OCI-LY7 (cell line): ENCODE measurements around the gene ADCY9.

Source experiments
- EZH2phosphoT487 ChIP-seq: fragments of 200-600 bp; sonication (generic); IDR thresholded peaks from 2 replicates; pipeline ENCODE4 v1.6.1; 2018; ENCODE audit warnings: low read depth, borderline replicate concordance, mild to moderate bottlenecking, mixed run types, antibody characterized with exemption, low read length, moderate library complexity, mixed read lengths
- TF ChIP-seq, protein P1 (sequence below): fragments of 200-600 bp; sonication (generic); conservative IDR thresholded peaks from 2 replicates; pipeline ENCODE4 v1.5.1; 2014; ENCODE audit warnings: mild to moderate bottlenecking, antibody characterized with exemption, low read length, moderate library complexity, mixed read lengths

DNA sequence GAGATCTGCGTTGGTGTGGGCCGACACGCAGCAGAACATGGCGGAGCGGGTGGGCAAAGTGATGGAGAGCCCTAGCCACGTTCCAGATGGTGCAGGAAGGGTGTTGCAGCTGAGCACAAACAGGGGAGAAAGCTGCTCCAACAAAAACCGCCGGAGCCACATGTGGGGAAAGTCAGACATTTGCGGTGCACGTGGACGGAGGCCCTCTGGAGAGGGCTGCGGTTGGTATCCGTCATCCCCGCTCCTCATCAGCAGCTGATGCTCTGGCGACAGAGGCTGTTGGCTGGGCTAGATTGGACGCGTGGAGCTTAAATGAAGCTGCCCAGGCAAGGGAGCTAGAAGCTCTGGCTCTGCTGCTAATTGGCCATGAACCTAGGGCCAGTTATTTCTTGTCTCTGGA is 43.5 kb upstream of the ADCY9 start:
- TF ChIP-seq, protein P1, sequence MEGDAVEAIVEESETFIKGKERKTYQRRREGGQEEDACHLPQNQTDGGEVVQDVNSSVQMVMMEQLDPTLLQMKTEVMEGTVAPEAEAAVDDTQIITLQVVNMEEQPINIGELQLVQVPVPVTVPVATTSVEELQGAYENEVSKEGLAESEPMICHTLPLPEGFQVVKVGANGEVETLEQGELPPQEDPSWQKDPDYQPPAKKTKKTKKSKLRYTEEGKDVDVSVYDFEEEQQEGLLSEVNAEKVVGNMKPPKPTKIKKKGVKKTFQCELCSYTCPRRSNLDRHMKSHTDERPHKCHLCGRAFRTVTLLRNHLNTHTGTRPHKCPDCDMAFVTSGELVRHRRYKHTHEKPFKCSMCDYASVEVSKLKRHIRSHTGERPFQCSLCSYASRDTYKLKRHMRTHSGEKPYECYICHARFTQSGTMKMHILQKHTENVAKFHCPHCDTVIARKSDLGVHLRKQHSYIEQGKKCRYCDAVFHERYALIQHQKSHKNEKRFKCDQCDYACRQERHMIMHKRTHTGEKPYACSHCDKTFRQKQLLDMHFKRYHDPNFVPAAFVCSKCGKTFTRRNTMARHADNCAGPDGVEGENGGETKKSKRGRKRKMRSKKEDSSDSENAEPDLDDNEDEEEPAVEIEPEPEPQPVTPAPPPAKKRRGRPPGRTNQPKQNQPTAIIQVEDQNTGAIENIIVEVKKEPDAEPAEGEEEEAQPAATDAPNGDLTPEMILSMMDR, result no peak
- TF ChIP-seq EZH2phosphoT487, result no peak
